Adrenal gland (tissue), 5 donors: Measurements from ENCODE around the gene ZNF217.
"Not testable (repeated sequence)": the region's sequence is repeated elsewhere in the genome, so short reads cannot be mapped to it uniquely, and the experiment has no call there.

ENCODE experiments used
- POLR2A ChIP-seq, 2 donors: fragments of 450-650 bp; IDR thresholded peaks; one replicate each; pipeline ENCODE4 v1.6.1; 2017; ENCODE audit warnings: antibody characterized with exemption in 2 of 2, mild to moderate bottlenecking in 2 of 2, moderate library complexity in 1 of 2
- TF ChIP-seq, protein P1 (sequence below), 6 experiments: fragments of 450-650 bp in 4 of 6; fragments of 200-600 bp in 2 of 6; sonication (generic) in 1 of 6; IDR thresholded peaks; 1 replicate in 5 of 6; 2 replicates in 1 of 6; pipeline versions ENCODE4 v1.5.1 to v1.8.0; 2016 to 2021; ENCODE audit warnings: antibody characterized with exemption in 6 of 6, mild to moderate bottlenecking in 2 of 6, moderate library complexity in 1 of 6
- donor health status: DM: no; HTN: no; CAD: no.

- TF ChIP-seq, protein P1, sequence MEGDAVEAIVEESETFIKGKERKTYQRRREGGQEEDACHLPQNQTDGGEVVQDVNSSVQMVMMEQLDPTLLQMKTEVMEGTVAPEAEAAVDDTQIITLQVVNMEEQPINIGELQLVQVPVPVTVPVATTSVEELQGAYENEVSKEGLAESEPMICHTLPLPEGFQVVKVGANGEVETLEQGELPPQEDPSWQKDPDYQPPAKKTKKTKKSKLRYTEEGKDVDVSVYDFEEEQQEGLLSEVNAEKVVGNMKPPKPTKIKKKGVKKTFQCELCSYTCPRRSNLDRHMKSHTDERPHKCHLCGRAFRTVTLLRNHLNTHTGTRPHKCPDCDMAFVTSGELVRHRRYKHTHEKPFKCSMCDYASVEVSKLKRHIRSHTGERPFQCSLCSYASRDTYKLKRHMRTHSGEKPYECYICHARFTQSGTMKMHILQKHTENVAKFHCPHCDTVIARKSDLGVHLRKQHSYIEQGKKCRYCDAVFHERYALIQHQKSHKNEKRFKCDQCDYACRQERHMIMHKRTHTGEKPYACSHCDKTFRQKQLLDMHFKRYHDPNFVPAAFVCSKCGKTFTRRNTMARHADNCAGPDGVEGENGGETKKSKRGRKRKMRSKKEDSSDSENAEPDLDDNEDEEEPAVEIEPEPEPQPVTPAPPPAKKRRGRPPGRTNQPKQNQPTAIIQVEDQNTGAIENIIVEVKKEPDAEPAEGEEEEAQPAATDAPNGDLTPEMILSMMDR (IDR thresholded peaks at IDR 0.05) = not testable (repeated sequence)
- not testable (repeated sequence) for TF ChIP-seq POLR2A (IDR thresholded peaks at IDR 0.05)
Measured at GRCh38 chr20:53618490-53619000, 24.9 kb upstream of the ZNF217 start.
